ENCODE data around the gene PALM. TPM values are rescaled to one million over a fixed set of nuclear protein-coding genes. Genes with fewer than 3 reads are reported as not detected.

Gene PALM
- total and polyA plus RNA-seq, 4 donors: 0.92 to 5.1 (median 4.3) TPM

DNA sequence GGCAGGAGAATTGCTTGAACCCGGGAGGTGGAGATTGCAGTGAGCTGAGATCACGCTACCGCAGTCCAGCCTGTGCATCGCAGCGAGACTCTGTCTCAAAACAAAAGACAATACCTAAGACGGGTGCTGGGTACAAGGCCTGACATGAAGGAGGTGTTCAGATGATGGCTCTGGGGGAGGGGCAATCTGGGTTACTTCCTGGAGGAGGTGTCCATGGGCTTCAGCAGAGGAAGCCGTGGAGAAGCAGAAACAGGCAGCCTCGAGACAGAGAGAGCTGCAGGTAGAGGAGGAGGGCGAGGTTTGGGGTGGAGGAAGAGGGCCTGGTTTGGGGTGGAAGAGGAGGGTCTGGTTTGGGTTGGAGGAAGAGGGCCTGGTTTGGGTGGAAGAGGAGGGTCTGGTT, 45.8 kb downstream of the PALM start:
- no peak for DNase-seq (ENCODE audit: low spot score)
- Histone ChIP-seq H3K27me3 (ENCODE audit: control insufficient read depth in 4 of 4, insufficient read depth in 4 of 4, low read length in 3 of 4) (no peaks in the 10 kb centered on the region), H3K27ac (ENCODE audit: low read depth in 1 of 2, low read length in 2 of 2) (no peak overlapping the region), H3K9ac (ENCODE audit: low read depth in 1 of 2, low read length in 2 of 2) (no peak overlapping the region), H3K9me3 (ENCODE audit: control insufficient read depth in 4 of 4, low read length in 3 of 4) (peaks cover 0 to 5% (median 1%) of the 10 kb centered on the region in 4 donors), H3K4me3 (ENCODE audit: low read depth in 1 of 3, low read length in 3 of 3) (no peak overlapping the region), H3K36me3 (ENCODE audit: control insufficient read depth in 4 of 4, insufficient read depth in 3 of 4, low read depth in 1 of 4, low read length in 3 of 4) (no peaks in the 10 kb centered on the region), H3K4me1 (ENCODE audit: control insufficient read depth in 4 of 4, insufficient read depth in 4 of 4, low read length in 3 of 4) (no peaks in the 10 kb centered on the region)
- 90% methylated on average over 9 of the region's 9 CpGs for WGBS
- TF ChIP-seq GABPA (IDR thresholded peaks at IDR 0.05 in 1 of 2, conservative IDR thresholded peaks at IDR 0.05 in 1 of 2): no peak

DNA sequence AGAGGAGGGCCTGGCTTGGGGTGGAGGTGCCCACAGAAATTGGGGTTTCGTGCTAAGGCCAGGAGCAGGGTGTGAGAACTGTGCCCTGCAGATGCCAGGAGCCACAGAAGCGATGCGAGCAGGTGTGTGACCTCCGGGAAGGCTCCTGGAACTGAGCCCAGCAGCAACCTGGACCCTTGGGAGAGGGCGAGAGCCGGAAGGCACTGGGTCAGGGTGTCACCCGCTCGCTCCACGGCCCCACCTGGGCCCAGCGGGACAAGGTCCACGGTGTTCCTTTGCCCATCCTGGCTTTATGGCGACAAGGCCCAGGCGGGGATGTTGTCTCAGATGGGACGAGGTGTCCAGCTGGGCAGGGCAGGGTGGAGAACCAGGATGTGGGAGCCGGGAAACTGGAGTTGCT, 46.3 kb downstream of the PALM start:
- H3K4me3 ChIP-seq (ENCODE audit: low read depth in 1 of 3, low read length in 3 of 3): no peak overlapping the region

DNA sequence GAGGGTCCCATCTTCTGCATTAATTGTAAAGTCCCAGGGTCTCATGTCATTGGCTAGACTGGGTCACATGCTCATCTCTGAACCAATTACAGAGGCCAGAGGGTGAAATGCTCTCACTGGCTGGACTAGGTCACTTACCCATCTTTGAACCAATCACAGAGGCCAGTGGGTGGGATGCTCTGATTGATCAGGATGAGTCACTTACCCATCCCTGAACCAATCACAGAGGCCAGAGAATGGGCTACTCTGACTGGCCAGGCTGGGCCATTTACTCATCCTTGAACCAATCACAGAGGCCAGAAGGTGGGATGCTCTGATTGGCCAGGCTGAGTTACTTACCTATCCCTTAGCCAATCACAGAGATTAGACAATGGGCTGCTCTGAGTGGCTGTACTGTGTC, 47.5 kb downstream of the PALM start:
- TF ChIP-seq, protein P1, sequence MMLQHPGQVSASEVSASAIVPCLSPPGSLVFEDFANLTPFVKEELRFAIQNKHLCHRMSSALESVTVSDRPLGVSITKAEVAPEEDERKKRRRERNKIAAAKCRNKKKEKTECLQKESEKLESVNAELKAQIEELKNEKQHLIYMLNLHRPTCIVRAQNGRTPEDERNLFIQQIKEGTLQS (IDR thresholded peaks at IDR 0.05): no peak
- TF ChIP-seq, protein P2, sequence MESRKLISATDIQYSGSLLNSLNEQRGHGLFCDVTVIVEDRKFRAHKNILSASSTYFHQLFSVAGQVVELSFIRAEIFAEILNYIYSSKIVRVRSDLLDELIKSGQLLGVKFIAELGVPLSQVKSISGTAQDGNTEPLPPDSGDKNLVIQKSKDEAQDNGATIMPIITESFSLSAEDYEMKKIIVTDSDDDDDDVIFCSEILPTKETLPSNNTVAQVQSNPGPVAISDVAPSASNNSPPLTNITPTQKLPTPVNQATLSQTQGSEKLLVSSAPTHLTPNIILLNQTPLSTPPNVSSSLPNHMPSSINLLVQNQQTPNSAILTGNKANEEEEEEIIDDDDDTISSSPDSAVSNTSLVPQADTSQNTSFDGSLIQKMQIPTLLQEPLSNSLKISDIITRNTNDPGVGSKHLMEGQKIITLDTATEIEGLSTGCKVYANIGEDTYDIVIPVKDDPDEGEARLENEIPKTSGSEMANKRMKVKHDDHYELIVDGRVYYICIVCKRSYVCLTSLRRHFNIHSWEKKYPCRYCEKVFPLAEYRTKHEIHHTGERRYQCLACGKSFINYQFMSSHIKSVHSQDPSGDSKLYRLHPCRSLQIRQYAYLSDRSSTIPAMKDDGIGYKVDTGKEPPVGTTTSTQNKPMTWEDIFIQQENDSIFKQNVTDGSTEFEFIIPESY (IDR thresholded peaks at IDR 0.05): no peak
- TF ChIP-seq RAD21 (IDR thresholded peaks at IDR 0.05) (no peak), SP1 (IDR thresholded peaks at IDR 0.05) (no peak), HNF4A (conservative IDR thresholded peaks at IDR 0.05) (no peak), NR2F2 (IDR thresholded peaks at IDR 0.05) (no peak), FOXA2 (IDR thresholded peaks at IDR 0.05) (no peak)

More for the DNA sequence above, 46.3 kb downstream of the PALM start:
- TF ChIP-seq, protein P3, sequence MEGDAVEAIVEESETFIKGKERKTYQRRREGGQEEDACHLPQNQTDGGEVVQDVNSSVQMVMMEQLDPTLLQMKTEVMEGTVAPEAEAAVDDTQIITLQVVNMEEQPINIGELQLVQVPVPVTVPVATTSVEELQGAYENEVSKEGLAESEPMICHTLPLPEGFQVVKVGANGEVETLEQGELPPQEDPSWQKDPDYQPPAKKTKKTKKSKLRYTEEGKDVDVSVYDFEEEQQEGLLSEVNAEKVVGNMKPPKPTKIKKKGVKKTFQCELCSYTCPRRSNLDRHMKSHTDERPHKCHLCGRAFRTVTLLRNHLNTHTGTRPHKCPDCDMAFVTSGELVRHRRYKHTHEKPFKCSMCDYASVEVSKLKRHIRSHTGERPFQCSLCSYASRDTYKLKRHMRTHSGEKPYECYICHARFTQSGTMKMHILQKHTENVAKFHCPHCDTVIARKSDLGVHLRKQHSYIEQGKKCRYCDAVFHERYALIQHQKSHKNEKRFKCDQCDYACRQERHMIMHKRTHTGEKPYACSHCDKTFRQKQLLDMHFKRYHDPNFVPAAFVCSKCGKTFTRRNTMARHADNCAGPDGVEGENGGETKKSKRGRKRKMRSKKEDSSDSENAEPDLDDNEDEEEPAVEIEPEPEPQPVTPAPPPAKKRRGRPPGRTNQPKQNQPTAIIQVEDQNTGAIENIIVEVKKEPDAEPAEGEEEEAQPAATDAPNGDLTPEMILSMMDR (IDR thresholded peaks at IDR 0.05; ENCODE audit: low read depth, low read length, missing input control): no peak
- TF ChIP-seq, protein P2 (IDR thresholded peaks at IDR 0.05): no peak
- TF ChIP-seq YY1 (IDR thresholded peaks at IDR 0.05) (no peak), FOXA1 (IDR thresholded peaks at IDR 0.05) (no peak), HNF4A (conservative IDR thresholded peaks at IDR 0.05) (no peak), JUND (IDR thresholded peaks at IDR 0.05) (no peak), EGR1 (IDR thresholded peaks at IDR 0.05; ENCODE audit: low read depth in 2 of 2) (no peak), SP1 (IDR thresholded peaks at IDR 0.05) (no peak), GABPA (IDR thresholded peaks at IDR 0.05 in 1 of 2, conservative IDR thresholded peaks at IDR 0.05 in 1 of 2) (no peak), HNF4G (IDR thresholded peaks at IDR 0.05) (no peak), RAD21 (IDR thresholded peaks at IDR 0.05) (no peak), RXRA (IDR thresholded peaks at IDR 0.05) (no peak), FOXA2 (IDR thresholded peaks at IDR 0.05) (no peak), NR2F2 (IDR thresholded peaks at IDR 0.05) (no peak)
- TF ChIP-seq, protein P4, sequence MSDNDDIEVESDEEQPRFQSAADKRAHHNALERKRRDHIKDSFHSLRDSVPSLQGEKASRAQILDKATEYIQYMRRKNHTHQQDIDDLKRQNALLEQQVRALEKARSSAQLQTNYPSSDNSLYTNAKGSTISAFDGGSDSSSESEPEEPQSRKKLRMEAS (IDR thresholded peaks at IDR 0.05): no peak
- TF ChIP-seq, protein P1 (IDR thresholded peaks at IDR 0.05): no peak
- no peak for DNase-seq (ENCODE audit: low spot score)
- Histone ChIP-seq H3K4me1 (ENCODE audit: control insufficient read depth in 4 of 4, insufficient read depth in 4 of 4, low read length in 3 of 4) (no peaks in the 10 kb centered on the region), H3K36me3 (ENCODE audit: control insufficient read depth in 4 of 4, insufficient read depth in 3 of 4, low read depth in 1 of 4, low read length in 3 of 4) (no peaks in the 10 kb centered on the region), H3K9me3 (ENCODE audit: control insufficient read depth in 4 of 4, low read length in 3 of 4) (peaks cover 0 to 5% (median 1%) of the 10 kb centered on the region in 4 donors), H3K9ac (ENCODE audit: low read depth in 1 of 2, low read length in 2 of 2) (no peak overlapping the region), H3K27me3 (ENCODE audit: control insufficient read depth in 4 of 4, insufficient read depth in 4 of 4, low read length in 3 of 4) (no peaks in the 10 kb centered on the region), H3K27ac (ENCODE audit: low read depth in 1 of 2, low read length in 2 of 2) (no peak overlapping the region)
- WGBS: 78% methylated on average over 15 of the region's 15 CpGs

More for the DNA sequence above, 47.5 kb downstream of the PALM start:
- no peaks in the 10 kb centered on the region for H3K4me1 ChIP-seq (ENCODE audit: control insufficient read depth in 4 of 4, insufficient read depth in 4 of 4, low read length in 3 of 4)
- no peak overlapping the region for H3K27ac ChIP-seq (ENCODE audit: low read depth in 1 of 2, low read length in 2 of 2)
- H3K9me3 ChIP-seq (ENCODE audit: control insufficient read depth in 4 of 4, low read length in 3 of 4): peaks cover 0 to 5% (median 1%) of the 10 kb centered on the region in 4 donors
- H3K27me3 ChIP-seq (ENCODE audit: control insufficient read depth in 4 of 4, insufficient read depth in 4 of 4, low read length in 3 of 4): no peaks in the 10 kb centered on the region
- H3K36me3 ChIP-seq (ENCODE audit: control insufficient read depth in 4 of 4, insufficient read depth in 3 of 4, low read depth in 1 of 4, low read length in 3 of 4): no peaks in the 10 kb centered on the region
- DNase-seq (ENCODE audit: low spot score): no peak
- no peak overlapping the region for H3K4me3 ChIP-seq (ENCODE audit: low read depth in 1 of 3, low read length in 3 of 3)
- no peak overlapping the region for H3K9ac ChIP-seq (ENCODE audit: low read depth in 1 of 2, low read length in 2 of 2)
